CD4-positive, alpha-beta T cell treated with Interleukin-12 subunit alpha and Interleukin-12 subunit beta, for 1 hour (primary cell): ENCODE data around the gene TEAD2.
"Not testable (repeated sequence)": the region's sequence is repeated elsewhere in the genome, so short reads cannot be mapped to it uniquely, and the experiment has no call there.

Experiments used
- DNase-seq: peaks from one replicate; pipeline ENCODE4 v3.0.0-alpha.2; 2020

Gene TEAD2

GRCh38 chr19:49383599-49383998 lies 21.4 kb upstream of the TEAD2 start:
- DNase-seq = no peak

DNA sequence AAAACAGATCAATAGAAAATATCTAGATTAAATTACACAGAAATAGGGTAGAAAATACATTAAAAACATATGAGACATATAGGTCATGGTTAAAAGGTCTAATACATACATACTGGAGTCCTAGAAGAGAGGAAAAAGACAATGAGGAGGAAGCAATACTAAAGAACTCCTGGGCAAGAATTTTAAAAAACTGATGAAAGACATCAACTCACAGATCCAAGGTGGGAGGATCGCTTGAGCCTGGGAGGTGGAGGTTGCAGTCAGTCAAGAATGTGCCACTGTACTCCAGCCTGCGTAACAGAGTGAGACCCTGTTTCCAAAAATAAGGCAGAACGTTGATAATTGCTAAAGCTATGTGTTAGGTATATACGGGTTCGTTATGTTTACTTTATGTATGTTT lies 20.4 kb upstream of the TEAD2 start:
- DNase-seq = no peak

GRCh38 chr19:49380391-49380790 lies 18.2 kb upstream of the TEAD2 start:
- DNase-seq = no peak

DNA sequence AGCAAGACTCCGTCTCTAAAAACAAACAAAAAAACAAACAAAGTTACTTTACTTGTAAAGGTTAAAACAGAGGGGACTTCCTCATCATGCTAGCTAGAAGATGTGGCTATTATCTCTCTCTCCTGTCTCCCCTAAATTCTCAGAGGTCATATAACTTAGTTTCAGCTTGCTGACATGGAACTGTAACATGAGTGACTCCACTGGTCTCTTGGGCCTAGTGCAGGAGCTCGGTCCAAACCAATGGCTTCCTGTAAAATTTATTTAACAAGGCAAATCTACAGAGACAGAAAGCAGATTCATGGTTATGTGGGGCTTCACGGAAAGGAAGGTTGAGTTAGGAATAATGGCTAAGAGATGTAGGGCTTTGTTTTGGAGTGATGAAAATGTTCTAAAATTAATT lies 16.3 kb upstream of the TEAD2 start:
- no peak for DNase-seq

DNA sequence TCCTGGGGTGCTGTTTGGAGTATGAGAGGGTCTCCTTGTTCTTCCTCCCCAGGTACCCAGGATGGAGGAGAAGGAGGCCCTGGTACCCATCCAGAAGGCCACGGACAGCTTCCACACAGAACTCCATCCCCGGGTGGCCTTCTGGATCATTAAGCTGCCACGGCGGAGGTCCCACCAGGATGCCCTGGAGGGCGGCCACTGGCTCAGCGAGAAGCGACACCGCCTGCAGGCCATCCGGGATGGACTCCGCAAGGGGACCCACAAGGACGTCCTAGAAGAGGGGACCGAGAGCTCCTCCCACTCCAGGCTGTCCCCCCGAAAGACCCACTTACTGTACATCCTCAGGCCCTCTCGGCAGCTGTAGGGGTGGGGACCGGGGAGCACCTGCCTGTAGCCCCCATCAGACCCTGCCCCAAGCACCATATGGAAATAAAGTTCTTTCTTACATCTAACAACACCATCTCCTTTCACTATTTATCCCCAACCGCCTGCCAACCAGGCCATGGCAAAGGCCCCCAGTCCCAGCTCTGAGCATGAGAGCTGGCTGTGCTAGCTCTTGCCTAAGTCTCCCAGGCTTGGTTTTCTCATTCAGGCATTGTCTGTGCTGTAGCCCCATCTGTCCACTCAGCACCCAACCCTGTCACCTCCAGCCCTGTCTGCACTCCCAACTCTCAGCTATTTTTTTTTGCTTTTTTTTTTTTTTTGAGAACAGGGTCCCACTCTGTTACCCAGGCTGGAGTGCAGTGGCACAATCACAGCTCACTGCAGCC lies 12.6 kb upstream of the TEAD2 start:
- DNase-seq = no peak

DNA sequence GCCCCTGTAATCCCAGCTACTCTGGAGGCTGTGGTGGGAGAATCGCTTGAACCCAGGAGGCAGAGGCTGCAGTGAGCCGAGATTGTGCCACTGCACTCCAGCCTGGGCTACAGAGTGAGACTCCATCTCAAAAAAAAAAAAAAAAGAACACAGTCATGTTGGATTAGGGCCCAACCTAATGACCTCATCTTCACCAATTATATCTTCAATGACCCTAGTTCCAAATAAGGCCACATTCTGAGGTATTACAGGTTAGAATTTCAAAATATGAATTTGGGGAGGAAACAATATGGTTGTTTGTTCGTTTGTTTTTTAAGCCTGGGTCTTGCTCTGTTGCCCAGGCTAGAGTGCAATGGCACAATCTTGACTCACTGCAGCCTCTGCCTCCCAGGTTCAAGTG lies 11.0 kb upstream of the TEAD2 start:
- DNase-seq = not testable (repeated sequence)

DNA sequence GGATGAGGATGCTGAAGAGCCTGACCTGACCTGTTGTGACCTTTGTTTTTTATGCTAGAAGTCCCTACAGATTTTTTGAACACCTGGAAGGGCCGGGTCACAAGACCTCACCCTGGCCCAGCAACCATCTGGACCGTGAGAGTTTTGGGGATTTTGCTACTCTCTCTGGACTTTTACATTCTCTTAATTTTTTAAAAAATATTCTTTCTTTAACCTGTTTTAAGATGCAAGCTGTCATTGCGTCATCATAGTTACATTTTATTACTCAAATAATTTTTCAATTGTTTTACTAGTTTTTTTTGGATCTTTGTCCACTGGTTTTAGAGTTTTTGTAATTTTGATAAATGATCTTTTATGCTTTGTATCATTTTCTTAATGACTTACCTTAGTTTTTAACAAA lies 9.0 kb upstream of the TEAD2 start:
- DNase-seq = no peak

DNA sequence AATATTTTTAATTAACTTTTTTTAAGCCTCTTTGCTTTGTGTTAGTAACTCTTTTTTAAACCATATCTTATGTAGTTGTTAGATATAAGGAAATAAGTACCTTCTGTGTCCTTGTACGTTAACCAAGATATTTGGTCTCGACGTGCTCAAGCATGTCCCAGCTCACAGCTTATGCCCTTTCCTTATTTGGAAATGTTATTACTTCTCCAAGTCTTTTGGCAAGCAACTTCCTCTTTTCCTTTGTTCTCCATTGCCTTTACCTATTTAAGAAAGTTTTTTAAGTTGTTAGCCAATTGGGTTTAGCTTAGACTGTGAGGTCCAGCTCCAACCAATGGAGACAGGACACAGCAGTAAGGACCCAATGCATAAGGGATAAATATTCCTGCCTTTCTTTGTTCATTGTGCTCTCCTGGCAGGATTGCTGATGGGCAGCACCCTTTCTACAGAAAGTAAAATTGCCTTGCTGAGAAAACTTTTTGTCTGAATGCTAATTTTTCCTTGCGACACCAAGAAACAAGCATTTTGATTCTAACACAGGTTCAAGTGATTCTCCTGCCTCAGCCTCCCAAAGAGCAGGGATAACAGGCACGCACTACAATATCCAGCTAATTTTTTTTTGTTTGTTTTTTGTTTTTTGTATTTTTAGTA lies 6.6 kb upstream of the TEAD2 start:
- DNase-seq = no peak

GRCh38 chr19:49366110-49366509 lies 3.9 kb upstream of the TEAD2 start:
- no peak for DNase-seq

DNA sequence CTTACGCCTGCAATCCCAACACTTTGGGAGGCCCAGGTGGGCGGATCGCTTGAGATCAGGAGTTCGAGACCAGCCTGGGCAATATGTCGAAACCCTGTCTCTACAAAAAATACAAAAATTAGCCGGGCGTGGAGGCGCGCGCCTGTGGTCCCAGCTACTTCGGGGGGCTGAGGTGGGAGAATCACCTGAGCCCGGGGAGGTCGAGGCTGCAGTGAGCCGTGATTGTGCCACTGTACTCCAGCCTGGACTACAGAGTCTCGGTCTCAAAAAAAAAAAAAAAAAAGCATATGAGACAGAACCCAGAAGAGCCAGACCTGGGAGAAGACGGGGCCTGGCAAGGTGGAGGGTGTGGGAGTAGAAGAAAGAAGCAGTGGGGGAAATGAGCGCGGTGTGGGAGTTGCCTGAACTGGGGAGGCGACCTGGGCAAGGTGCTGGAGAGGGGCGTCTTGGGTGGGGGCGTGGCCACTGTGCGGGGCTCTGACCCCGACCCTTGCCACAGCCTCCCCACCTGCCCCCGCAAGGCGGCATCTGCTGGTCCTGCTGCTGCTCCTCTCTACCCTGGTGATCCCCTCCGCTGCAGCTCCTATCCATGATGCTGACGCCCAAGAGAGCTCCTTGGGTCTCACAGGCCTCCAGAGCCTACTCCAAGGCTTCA lies 2.0 kb upstream of the TEAD2 start:
- DNase-seq = no peak

DNA sequence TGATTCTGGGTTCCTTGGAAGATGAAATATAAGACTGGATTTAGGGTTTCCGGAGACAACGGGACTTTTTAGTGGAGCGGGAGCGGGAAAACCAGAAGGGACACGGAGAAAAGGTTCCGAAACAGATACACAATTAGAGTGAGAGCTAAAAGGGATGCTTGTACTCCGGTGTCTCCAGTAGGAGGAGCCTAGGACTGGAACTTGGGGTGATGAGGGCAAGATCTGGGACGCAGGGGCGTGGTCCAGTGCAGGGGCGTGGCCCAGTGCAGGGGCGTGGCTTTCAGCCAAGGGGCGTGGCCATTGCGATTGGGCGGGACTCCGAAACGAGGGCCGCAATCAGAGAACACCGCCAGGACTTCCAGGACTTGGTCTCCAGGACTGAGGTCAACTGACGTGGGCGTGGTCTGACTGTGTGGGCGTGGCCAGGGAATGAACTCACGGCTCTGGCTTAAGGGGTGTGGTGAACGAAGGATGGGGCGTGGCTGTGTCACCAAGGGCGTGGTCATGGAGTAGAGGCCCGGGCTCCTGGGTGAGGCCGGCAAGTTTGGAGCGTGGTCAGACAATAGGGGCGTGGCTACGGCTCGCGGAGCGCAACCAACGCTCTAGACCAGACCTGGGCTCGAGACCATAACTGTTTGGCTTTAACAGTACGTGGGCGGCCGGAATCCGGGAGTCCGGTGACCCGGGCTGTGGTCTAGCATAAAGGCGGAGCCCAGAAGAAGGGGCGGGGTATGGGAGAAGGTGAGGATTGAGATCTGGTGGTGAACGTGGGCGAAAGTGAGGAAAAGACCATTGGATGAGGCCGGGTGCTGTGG lies 1.3 kb upstream of the TEAD2 start, which contains the start of gene DKKL1:
Gene DKKL1, plus strand, starts transcription at position 610 of the 815 bp plus-strand sequence. Its CDS starts 122 bp downstream, at position 732.
- DNase-seq = peak; percentile 73

- peak; percentile 15 for DNase-seq
Measured at GRCh38 chr19:49362929-49363267, 682 bp upstream of the TEAD2 start.

DNA sequence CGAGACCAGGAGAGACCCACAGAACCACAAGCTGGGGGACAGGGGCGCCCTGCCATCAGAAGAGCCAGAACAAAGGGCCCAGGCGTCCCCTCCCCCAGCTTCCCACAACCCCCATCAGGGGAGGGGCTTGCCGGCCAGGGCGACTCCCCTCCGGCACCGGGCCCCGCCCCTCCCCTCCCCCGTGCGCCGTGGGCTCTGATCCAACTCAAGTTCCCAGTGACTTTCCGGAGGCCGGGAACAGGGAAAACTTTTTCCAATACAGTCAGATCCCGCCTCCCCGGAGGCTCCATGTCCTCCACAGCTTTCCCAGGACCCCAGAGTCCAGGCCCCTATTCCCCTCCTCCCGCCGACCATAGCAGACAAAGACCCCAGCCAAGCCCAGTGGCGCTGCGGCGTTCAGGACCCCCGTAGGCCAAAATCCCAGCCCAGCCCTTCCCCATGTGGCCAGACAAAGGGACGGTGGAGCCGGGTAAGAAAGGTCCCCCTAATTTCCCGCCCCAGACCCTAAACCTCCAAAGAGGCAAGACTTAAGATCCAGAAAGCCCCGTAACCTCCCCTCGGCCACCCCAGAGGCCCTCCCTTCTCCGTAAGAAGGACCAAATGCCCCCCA lies 673 bp downstream of the TEAD2 start:
- peak; percentile 18 for DNase-seq

- DNase-seq = no peak
Measured at GRCh38 chr19:49359851-49360820, 2.1 kb downstream of the TEAD2 start.

DNA sequence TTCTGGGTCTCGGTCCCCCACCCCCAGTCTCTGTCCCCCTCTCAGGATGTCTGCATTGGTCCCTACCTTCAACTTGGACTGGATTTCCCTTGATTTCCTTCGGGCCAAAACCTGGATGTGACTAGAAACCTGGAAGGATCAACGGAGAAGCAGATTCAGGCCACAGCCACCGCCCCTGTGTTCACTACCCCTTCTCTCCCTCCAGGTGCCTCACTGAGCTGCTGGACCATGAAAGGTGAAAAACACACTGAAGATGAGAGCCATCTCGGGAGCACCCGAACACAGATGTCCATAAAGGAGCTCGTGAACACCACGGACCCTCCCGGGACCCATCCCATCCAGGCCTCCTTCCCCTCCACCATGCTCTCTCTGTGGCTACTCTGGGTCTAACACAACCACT lies 5.0 kb downstream of the TEAD2 start:
- no peak for DNase-seq

GRCh38 chr19:49356382-49356781 lies 5.8 kb downstream of the TEAD2 start:
- no peak for DNase-seq

GRCh38 chr19:49355909-49356353 lies 6.3 kb downstream of the TEAD2 start:
- DNase-seq = no peak

DNA sequence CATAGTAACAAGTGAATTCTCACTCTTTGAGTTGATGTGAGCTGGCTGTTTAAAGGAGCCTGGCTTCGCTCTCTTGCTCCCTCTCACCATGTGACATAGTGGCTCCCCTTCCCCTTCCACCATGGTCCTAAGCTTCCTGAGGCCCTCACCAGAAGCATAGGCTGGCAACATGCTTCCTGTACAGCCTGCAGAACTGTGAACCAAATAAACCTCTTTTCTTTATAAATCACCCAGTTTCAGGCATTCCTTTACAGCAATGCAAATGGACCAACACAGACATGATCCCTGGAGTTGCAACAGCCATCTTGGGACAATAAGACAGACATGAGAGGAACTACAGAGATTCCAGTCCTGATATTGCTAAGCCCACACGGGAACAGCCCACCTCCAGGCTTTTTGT lies 12.6 kb downstream of the TEAD2 start:
- DNase-seq = no peak

GRCh38 chr19:49348305-49349189 lies 13.7 kb downstream of the TEAD2 start:
- no peak for DNase-seq

- peak; percentile 16 for DNase-seq
Measured at GRCh38 chr19:49347835-49348234, 14.4 kb downstream of the TEAD2 start.
